Measurements from ENCODE around the gene SLC16A9. TPM values are rescaled to one million over a fixed set of nuclear protein-coding genes. Genes with fewer than 3 reads are reported as not detected.

SLC16A9 gene
- total and polyA plus RNA-seq, 8 donors: 1.5 to 45.9 (median 41.4) TPM

GRCh38 chr10:59724098-59724938, 14.7 kb upstream of the SLC16A9 start:
- Histone ChIP-seq H3K4me1 (no peaks in the 10 kb centered on the region), H3K4me3 (no peak overlapping the region), H3K9me3 (peaks cover 0 to 2% of the 10 kb centered on the region in 2 donors), H3K27me3 (no peaks in the 10 kb centered on the region), H3K27ac (peak overlapping the region in 1 of 2 donors; percentile 60), H3K36me3 (no peaks in the 10 kb centered on the region)
- DNase-seq (no peak), ATAC-seq (peak; percentile 89)
- intact Hi-C loops (cut with DNase I): no loop called here
- TF ChIP-seq CTCF (IDR thresholded peaks at IDR 0.05): no peak

- DNase-seq (no peak), ATAC-seq (no peak)
- Histone ChIP-seq H3K27ac (no peak overlapping the region), H3K27me3 (no peaks in the 10 kb centered on the region), H3K4me1 (no peaks in the 10 kb centered on the region), H3K36me3 (no peaks in the 10 kb centered on the region), H3K9me3 (peaks cover 0 to 2% of the 10 kb centered on the region in 2 donors), H3K4me3 (no peak overlapping the region)
- TF ChIP-seq CTCF (IDR thresholded peaks at IDR 0.05): no peak
- intact Hi-C loops (cut with DNase I): no loop called here
Observed at GRCh38 chr10:59720377-59720776, 10.7 kb upstream of the SLC16A9 start.

- TF ChIP-seq CTCF (IDR thresholded peaks at IDR 0.05): no peak
- intact Hi-C loops (cut with DNase I): no loop called here
- H3K27ac ChIP-seq: no peak overlapping the region
- H3K4me1 ChIP-seq: no peaks in the 10 kb centered on the region
- H3K9me3 ChIP-seq: peaks cover 0 to 2% of the 10 kb centered on the region in 2 donors
- no peak overlapping the region for H3K4me3 ChIP-seq
- H3K36me3 ChIP-seq: no peaks in the 10 kb centered on the region
- DNase-seq: no peak
- H3K27me3 ChIP-seq: no peaks in the 10 kb centered on the region
- ATAC-seq: no peak
Observed at GRCh38 chr10:59719374-59719773, 9.7 kb upstream of the SLC16A9 start.

GRCh38 chr10:59718257-59718656, 8.6 kb upstream of the SLC16A9 start:
- intact Hi-C loops (cut with DNase I): no loop called here
- H3K27me3 ChIP-seq: no peaks in the 10 kb centered on the region
- H3K4me3 ChIP-seq: no peak overlapping the region
- peaks cover 0 to 2% of the 10 kb centered on the region in 2 donors for H3K9me3 ChIP-seq
- H3K4me1 ChIP-seq: no peaks in the 10 kb centered on the region
- DNase-seq (no peak), ATAC-seq (no peak)
- TF ChIP-seq CTCF (IDR thresholded peaks at IDR 0.05): no peak
- H3K36me3 ChIP-seq: no peaks in the 10 kb centered on the region
- no peak overlapping the region for H3K27ac ChIP-seq

- Histone ChIP-seq H3K9me3 (no peaks in the 10 kb centered on the region), H3K4me1 (peaks cover 4 to 15% of the 10 kb centered on the region in 2 donors), H3K27ac (no peak overlapping the region), H3K4me3 (no peak overlapping the region), H3K27me3 (peaks cover 4 to 38% of the 10 kb centered on the region in 2 donors), H3K36me3 (no peaks in the 10 kb centered on the region)
- intact Hi-C loops (cut with DNase I): no loop called here
- ATAC-seq: no peak
- no peak for TF ChIP-seq CTCF (IDR thresholded peaks at IDR 0.05)
- no peak for DNase-seq
Observed at GRCh38 chr10:59713196-59713821, 3.7 kb upstream of the SLC16A9 start.

All from left lung (tissue), 10 donors.